Measurements from ENCODE around the gene CSGALNACT2. TPM values are rescaled to one million over a fixed set of nuclear protein-coding genes. Genes with fewer than 3 reads are reported as not detected.

The CSGALNACT2 gene
- total and polyA plus RNA-seq, 11 donors: 2.6 to 17.7 (median 8.8) TPM

GRCh38 chr10:43125274-43125845 lies 12.9 kb upstream of the CSGALNACT2 start:
- no peaks in the 10 kb centered on the region for H3K36me3 ChIP-seq
- H3K27ac ChIP-seq: no peak overlapping the region
- intact Hi-C loops (cut with DNase I): no loop called here
- H3K4me1 ChIP-seq: peaks cover 0 to 54% (median 4%) of the 10 kb centered on the region in 12 donors
- peaks cover 0 to 4% (median 0%) of the 10 kb centered on the region in 9 donors for H3K27me3 ChIP-seq
- ATAC-seq: no peak
- DNase-seq: peak in 1 of 5 donors; percentile 10
- TF ChIP-seq POLR2A (IDR thresholded peaks at IDR 0.05): no peak
- TF ChIP-seq, protein P1, sequence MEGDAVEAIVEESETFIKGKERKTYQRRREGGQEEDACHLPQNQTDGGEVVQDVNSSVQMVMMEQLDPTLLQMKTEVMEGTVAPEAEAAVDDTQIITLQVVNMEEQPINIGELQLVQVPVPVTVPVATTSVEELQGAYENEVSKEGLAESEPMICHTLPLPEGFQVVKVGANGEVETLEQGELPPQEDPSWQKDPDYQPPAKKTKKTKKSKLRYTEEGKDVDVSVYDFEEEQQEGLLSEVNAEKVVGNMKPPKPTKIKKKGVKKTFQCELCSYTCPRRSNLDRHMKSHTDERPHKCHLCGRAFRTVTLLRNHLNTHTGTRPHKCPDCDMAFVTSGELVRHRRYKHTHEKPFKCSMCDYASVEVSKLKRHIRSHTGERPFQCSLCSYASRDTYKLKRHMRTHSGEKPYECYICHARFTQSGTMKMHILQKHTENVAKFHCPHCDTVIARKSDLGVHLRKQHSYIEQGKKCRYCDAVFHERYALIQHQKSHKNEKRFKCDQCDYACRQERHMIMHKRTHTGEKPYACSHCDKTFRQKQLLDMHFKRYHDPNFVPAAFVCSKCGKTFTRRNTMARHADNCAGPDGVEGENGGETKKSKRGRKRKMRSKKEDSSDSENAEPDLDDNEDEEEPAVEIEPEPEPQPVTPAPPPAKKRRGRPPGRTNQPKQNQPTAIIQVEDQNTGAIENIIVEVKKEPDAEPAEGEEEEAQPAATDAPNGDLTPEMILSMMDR (IDR thresholded peaks at IDR 0.05): no peak
- WGBS, 4 donors: 94 to 96% (median 95%) methylated on average over 8 of the region's 8 CpGs
- H3K4me3 ChIP-seq: no peak overlapping the region
- no peaks in the 10 kb centered on the region for H3K9me3 ChIP-seq

DNA sequence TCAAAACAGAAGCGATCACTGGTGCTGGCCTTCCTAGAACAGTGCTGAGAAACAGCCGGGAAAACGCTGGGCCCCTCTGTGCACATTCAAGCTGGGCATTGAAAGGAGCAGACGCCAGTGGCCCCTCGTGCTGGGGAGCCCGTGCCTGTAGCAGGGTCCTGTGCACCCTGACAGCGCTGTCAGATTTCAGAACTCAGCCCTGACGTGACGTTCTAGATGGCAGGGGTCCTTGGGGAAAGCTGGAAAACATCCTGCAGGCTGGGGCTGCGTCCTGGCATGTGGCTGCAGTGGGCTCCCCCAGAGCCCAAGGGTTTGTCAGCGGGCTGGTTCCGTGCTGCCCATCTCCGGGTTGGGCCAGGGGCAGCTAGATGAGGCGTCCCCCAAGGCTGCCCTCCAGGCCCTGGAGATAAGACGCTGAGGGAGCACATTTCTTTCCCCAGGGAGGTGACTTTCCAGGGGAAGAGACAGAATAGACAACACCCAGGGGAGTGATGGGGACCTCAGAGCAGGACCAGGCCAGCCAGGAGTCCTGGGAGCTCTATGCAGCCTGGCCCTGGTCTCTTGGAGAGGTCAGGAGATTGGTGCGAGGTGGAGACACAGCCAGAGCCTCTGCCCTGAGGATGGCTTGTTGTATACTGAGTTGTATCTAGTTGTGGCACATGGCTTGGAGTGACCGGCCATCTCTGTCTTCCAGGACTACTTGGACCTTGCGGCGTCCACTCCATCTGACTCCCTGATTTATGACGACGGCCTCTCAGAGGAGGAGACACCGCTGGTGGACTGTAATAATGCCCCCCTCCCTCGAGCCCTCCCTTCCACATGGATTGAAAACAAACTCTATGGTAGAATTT lies 12.1 kb upstream of the CSGALNACT2 start:
- H3K9me3 ChIP-seq: no peaks in the 10 kb centered on the region
- 84 to 88% (median 86%) methylated on average over 22 to 23 of the region's 23 CpGs for WGBS, 4 donors
- H3K27ac ChIP-seq: no peak overlapping the region
- no peak for ATAC-seq
- peaks cover 0 to 4% (median 0%) of the 10 kb centered on the region in 9 donors for H3K27me3 ChIP-seq
- intact Hi-C loops (cut with DNase I): no loop called here
- H3K4me3 ChIP-seq: no peak overlapping the region
- no peaks in the 10 kb centered on the region for H3K36me3 ChIP-seq
- TF ChIP-seq, protein P1 (IDR thresholded peaks at IDR 0.05): no peak
- TF ChIP-seq POLR2A (IDR thresholded peaks at IDR 0.05): no peak
- H3K4me1 ChIP-seq: peaks cover 0 to 54% (median 2%) of the 10 kb centered on the region in 12 donors
- peak in 1 of 5 donors; percentile 11 for DNase-seq

- intact Hi-C loops (cut with DNase I): no loop called here
These were observed 11.4 kb upstream of the CSGALNACT2 start for GRCh38 chr10:43126759-43127424.

More at GRCh38 chr10:43126759-43127424, 11.4 kb upstream of the CSGALNACT2 start:
- H3K27ac ChIP-seq: peak overlapping the region in 1 of 12 donors; percentile 59
- H3K27me3 ChIP-seq: peaks cover 0 to 4% (median 0%) of the 10 kb centered on the region in 9 donors
- TF ChIP-seq, protein P1 (IDR thresholded peaks at IDR 0.05): no peak
- TF ChIP-seq POLR2A (IDR thresholded peaks at IDR 0.05): no peak
- 73 to 84% (median 78%) methylated on average over 7 of the region's 7 CpGs for WGBS, 4 donors
- no peaks in the 10 kb centered on the region for H3K9me3 ChIP-seq
- DNase-seq (peak in 1 of 5 donors; percentile 8), ATAC-seq (no peak)
- peaks cover 0 to 49% (median 0%) of the 10 kb centered on the region in 12 donors for H3K4me1 ChIP-seq
- no peaks in the 10 kb centered on the region for H3K36me3 ChIP-seq
- no peak overlapping the region for H3K4me3 ChIP-seq
